Upper lobe of left lung (tissue), 6 donors: Measurements from ENCODE around the gene SERPINB2. TPM values are rescaled to one million over a fixed set of nuclear protein-coding genes. Genes with fewer than 3 reads are reported as not detected.
"Not testable (repeated sequence)": the region's sequence is repeated elsewhere in the genome, so short reads cannot be mapped to it uniquely, and the experiment has no call there.

Source experiments
- ATAC-seq, 2 donors: fragments of 200-7000 bp; cut with Tn5 transposase; one replicate each; pipeline ENCODE4 v1.9.1; 2022; ENCODE audit warnings: mild to moderate bottlenecking in 2 of 2, moderate library complexity in 2 of 2; ENCODE audit not compliant: low FRiP score in 2 of 2
- DNase-seq, 2 donors: peaks; one replicate each; pipeline ENCODE4 v3.0.0-alpha.2; 2019 to 2020
- H3K27ac ChIP-seq, 4 donors: fragments of 200-600 bp; sonication (generic); one replicate each; pipeline ENCODE4 v1.5.1; 2016 to 2019
- H3K27me3 ChIP-seq, 4 donors: fragments of 200-600 bp; sonication (generic); one replicate each; pipeline ENCODE4 v1.5.1; 2017 to 2019
- H3K36me3 ChIP-seq, 4 donors: fragments of 200-600 bp; sonication (generic); one replicate each; pipeline ENCODE4 v1.5.1; 2016 to 2019
- H3K4me1 ChIP-seq, 4 donors: fragments of 200-600 bp; sonication (generic); one replicate each; pipeline ENCODE4 v1.5.1; 2018 to 2019
- H3K4me3 ChIP-seq, 4 donors: fragments of 200-600 bp; sonication (generic); one replicate each; pipeline ENCODE4 v1.5.1; 2017 to 2019; ENCODE audit warnings: mild to moderate bottlenecking in 2 of 4, moderate library complexity in 1 of 4
- H3K9me3 ChIP-seq, 4 donors: fragments of 200-600 bp; sonication (generic); one replicate each; pipeline ENCODE4 v1.5.1; 2018 to 2019
- CTCF ChIP-seq, 6 experiments: fragments of 450-650 bp in 4 of 6; fragments of 200-600 bp in 2 of 6; sonication (generic) in 2 of 6; IDR thresholded peaks; one replicate each; pipeline ENCODE4 v1.5.1; 2016 to 2019; ENCODE audit warnings: antibody characterized with exemption in 6 of 6
- EP300 ChIP-seq, 4 donors: sonication (generic); formaldehyde crosslinking; IDR thresholded peaks; one replicate each; pipeline ENCODE4 v1.5.1; 2017; ENCODE audit warnings: antibody characterized with exemption in 4 of 4, control low read depth in 2 of 4
- POLR2A ChIP-seq, 4 donors: fragments of 450-650 bp; IDR thresholded peaks; one replicate each; pipeline ENCODE4 v1.5.1; 2016 to 2017; ENCODE audit warnings: antibody characterized with exemption in 4 of 4, mild to moderate bottlenecking in 2 of 4
- POLR2AphosphoS5 ChIP-seq, 2 donors: sonication (generic); formaldehyde crosslinking; IDR thresholded peaks; one replicate each; pipeline ENCODE4 v1.5.1; 2017; ENCODE audit warnings: antibody characterized with exemption in 2 of 2
- whole genome bisulfite sequencing, 2 donors: methylation state at CpG; one replicate each; pipeline ENCODE4 v1.1.5; 2017 to 2018; 5-methylcytosine and 5-hydroxymethylcytosine counted together
- total RNA-seq, 6 donors: library from RNA; depleted of rRNA in 4 of 6; stranded (reverse); fragments of >200 nt in 4 of 6; gene quantifications; one replicate each; pipeline versions ENCODE4 v1.1.0 to v1.2.1, GENCODE V29; 2016 to 2021
- donor health status: DM: no; HTN: no; CAD: no; lungs with moderate emphysema.
- donor health status: DM: no; HTN: yes; CAD: no; lungs with severe emphysema.

SERPINB2 gene
- total RNA-seq, 6 donors from 2014 or later, result 0.49 to 0.61 TPM; not detected in 4

DNA sequence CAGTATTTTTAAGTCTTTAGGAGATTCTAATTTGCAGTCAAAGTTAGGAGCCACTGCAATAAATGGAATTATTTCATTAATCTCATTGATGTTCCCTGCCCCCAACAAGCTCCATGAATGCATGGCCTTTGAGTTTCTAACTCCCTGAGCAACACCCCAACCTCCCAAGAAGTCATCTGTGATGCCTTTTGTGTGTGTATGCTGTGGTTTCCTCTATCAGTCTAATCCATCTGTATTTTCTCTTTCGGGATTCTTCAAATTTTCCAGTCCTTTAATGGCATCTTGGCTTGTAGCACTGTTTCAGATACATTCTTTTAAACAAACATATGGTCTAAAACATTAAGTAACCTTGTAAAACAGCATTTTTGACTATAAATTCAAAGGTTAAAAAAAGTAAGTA is 37.0 kb downstream of the SERPINB2 start:
- no peak for TF ChIP-seq EP300 (IDR thresholded peaks at IDR 0.05)
- TF ChIP-seq POLR2AphosphoS5 (IDR thresholded peaks at IDR 0.05), result no peak
- no peak for TF ChIP-seq POLR2A (IDR thresholded peaks at IDR 0.05)
- TF ChIP-seq CTCF (IDR thresholded peaks at IDR 0.05), result no peak
- ATAC-seq, result no peak
- H3K9me3 ChIP-seq, result no peaks in the 10 kb centered on the region
- no peak overlapping the region for H3K27ac ChIP-seq
- no peaks in the 10 kb centered on the region for H3K36me3 ChIP-seq
- H3K4me1 ChIP-seq, result no peaks in the 10 kb centered on the region
- no peak overlapping the region for H3K4me3 ChIP-seq
- no peak for DNase-seq
- 87 to 89% methylated on average over 1 of the region's 1 CpG for WGBS, 2 donors
- H3K27me3 ChIP-seq, result no peaks in the 10 kb centered on the region

DNA sequence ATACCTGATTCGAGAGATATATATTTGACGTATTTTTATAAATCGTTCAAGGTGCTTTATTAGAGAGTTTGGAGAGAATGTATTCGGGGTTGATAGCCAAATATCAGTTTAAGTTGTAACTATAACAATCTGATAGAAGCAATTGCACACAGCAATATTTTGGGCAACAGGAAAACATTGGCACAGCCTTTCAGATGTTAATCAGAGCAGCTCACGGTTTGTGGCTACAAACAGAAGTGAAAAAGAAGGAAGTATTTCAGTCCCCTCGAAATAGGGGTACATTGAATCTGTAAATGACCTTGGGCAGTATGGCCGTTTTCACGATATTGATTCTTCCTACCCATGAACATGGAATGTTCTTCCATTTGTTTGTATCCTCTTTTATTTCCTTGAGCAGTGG is 40.8 kb downstream of the SERPINB2 start:
- no peak for DNase-seq
- no peak overlapping the region for H3K4me3 ChIP-seq
- H3K9me3 ChIP-seq, result no peaks in the 10 kb centered on the region
- H3K36me3 ChIP-seq, result no peaks in the 10 kb centered on the region
- ATAC-seq, result no peak
- WGBS, 2 donors, result 49 to 61% methylated on average over 8 of the region's 8 CpGs
- no peaks in the 10 kb centered on the region for H3K27me3 ChIP-seq
- TF ChIP-seq CTCF (IDR thresholded peaks at IDR 0.05) (no peak), EP300 (IDR thresholded peaks at IDR 0.05) (no peak), POLR2AphosphoS5 (IDR thresholded peaks at IDR 0.05) (no peak), POLR2A (IDR thresholded peaks at IDR 0.05) (no peak)
- H3K27ac ChIP-seq, result no peak overlapping the region
- H3K4me1 ChIP-seq, result no peaks in the 10 kb centered on the region

- not testable (repeated sequence) for DNase-seq, H3K4me3 ChIP-seq, H3K36me3 ChIP-seq, H3K4me1 ChIP-seq, ATAC-seq, H3K27me3 ChIP-seq, H3K9me3 ChIP-seq, H3K27ac ChIP-seq
These were observed 41.9 kb downstream of the SERPINB2 start for GRCh38 chr18:63929369-63929768.

DNA sequence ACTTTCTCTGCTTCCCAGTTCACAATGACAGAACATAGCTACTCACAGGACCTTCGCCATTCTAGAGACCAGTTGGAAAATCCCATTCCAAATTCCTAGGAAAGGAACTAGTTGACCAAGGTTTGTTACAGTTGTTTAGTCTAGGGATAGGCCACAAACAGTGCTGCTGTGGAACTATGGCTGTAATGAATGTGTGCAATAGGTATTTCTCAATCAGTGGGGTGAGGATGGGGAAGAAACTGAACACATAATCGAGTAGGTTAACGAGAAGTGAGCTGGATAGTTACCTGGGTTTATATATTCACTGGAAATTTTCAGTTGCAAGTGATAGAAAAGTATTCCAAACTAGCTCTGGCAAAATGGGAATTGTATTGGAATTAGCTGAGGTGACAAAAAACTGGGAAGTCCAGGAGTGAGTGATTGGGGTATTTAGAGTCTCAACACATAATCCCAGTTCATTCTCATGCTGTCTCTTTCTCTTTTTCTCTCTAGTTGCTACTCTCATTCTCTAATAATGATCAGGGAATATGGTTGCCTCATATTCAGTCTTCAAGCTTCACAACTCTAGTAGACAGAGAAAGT is 43.4 kb downstream of the SERPINB2 start:
- peaks cover 0 to 3% (median 2%) of the 10 kb centered on the region in 4 donors for H3K4me1 ChIP-seq
- no peaks in the 10 kb centered on the region for H3K36me3 ChIP-seq
- H3K9me3 ChIP-seq, result no peaks in the 10 kb centered on the region
- no peak for TF ChIP-seq POLR2A (IDR thresholded peaks at IDR 0.05)
- no peak for TF ChIP-seq CTCF (IDR thresholded peaks at IDR 0.05)
- no peak for TF ChIP-seq EP300 (IDR thresholded peaks at IDR 0.05)
- TF ChIP-seq POLR2AphosphoS5 (IDR thresholded peaks at IDR 0.05), result no peak
- 64 to 81% methylated on average over 3 of the region's 3 CpGs for WGBS, 2 donors
- no peaks in the 10 kb centered on the region for H3K27me3 ChIP-seq
- no peak for DNase-seq
- no peak overlapping the region for H3K27ac ChIP-seq
- no peak overlapping the region for H3K4me3 ChIP-seq
- ATAC-seq, result no peak

DNA sequence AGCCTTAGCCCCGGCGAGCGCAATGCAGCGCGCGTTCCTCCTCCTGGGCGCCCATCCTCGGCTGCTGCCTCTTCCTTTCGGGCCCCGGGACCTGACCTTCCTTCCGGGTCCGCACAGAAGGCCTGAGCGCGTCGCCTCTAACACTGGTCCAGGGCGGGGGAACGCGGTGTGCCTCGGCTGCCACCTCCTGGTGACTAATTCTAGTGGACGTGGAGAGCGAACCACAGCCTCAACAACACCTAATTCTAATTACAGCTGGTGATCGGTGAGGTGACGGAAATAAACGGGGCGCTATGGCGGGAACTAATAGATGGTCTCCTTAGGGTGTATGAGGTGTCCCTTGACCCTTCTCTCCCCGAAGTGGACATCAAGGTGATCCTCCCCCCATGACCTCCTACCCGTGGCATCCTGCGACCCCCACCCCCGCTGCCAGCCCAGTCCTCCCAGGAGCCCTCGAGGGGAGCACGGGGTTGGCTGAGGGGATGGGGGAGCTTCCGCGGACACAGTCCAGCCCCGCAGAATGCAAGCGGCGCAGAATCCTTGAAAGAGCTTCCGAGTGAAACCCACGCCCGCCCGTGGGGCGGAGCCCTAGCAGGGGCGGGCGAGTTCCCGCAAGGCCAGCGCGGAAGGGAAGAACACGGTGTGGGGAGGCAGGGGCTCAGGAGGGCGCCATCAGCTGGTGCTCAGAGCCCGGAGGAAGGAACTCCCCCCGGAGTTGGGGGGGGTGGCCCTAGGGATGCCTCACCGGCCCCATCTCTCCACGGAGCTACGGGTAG is 48.8 kb downstream of the SERPINB2 start:
- Histone ChIP-seq H3K9me3 (no peaks in the 10 kb centered on the region), H3K36me3 (no peaks in the 10 kb centered on the region), H3K27me3 (peaks cover 0 to 2% (median 0%) of the 10 kb centered on the region in 4 donors), H3K4me3 (peak overlapping the region; percentile 39 to 58 (median 49)), H3K27ac (peak overlapping the region in 2 of 4 donors; percentile 52 to 78), H3K4me1 (peaks cover 6 to 14% (median 9%) of the 10 kb centered on the region in 4 donors)
- ATAC-seq (peak; percentile 95 to 99), DNase-seq (peak; percentile 92 to 95)
- no peak for TF ChIP-seq POLR2A (IDR thresholded peaks at IDR 0.05)
- no peak for TF ChIP-seq POLR2AphosphoS5 (IDR thresholded peaks at IDR 0.05)
- TF ChIP-seq EP300 (IDR thresholded peaks at IDR 0.05), result no peak
- TF ChIP-seq CTCF (IDR thresholded peaks at IDR 0.05), result peak; percentile 39 to 87 (median 71)
- 3 to 5% methylated on average over 19 to 50 of the region's 54 CpGs for WGBS, 2 donors
